Stimulated activated CD4-positive, alpha-beta T cell treated with anti-CD3 and anti-CD28 coated beads, Interleukin-4, amount 100 ng/mL, for 4 hours (primary cell): ENCODE data around the gene GNB3.

Experiments used
- DNase-seq, 2 experiments: peaks; one replicate each; pipeline ENCODE4 v3.0.0-alpha.2; 2020

Gene GNB3

DNA sequence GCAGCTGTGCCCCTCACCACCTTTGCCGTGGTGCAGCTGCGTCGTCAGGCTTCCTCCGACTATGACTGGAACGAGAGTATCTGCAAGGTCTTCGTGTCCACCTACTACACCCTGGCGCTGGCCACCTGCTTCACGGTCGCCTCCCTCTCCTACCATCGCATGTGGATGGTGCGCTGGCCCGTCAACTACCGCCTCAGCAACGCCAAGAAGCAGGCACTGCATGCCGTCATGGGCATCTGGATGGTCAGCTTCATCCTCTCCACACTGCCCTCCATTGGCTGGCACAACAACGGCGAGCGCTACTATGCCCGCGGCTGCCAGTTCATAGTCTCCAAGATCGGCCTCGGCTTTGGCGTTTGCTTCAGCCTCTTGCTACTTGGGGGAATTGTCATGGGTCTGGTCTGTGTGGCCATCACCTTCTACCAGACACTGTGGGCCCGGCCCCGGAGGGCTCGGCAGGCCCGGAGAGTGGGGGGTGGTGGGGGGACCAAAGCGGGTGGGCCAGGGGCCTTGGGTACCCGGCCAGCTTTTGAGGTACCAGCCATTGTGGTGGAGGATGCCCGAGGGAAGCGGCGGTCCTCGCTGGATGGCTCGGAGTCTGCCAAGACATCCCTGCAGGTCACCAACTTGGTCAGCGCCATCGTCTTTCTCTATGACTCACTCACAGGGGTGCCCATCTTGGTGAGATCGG, 16.5 kb upstream of the GNB3 start:
- no peak for DNase-seq

GRCh38 chr12:6824901-6825381, 15.8 kb upstream of the GNB3 start:
- DNase-seq = no peak

- peak; percentile 72 to 79 for DNase-seq
These were observed 15.2 kb upstream of the GNB3 start for GRCh38 chr12:6825398-6826124.

- no peak for DNase-seq
These were observed 14.5 kb upstream of the GNB3 start for GRCh38 chr12:6826125-6826733.

- no peak for DNase-seq
These were observed 13.8 kb upstream of the GNB3 start for GRCh38 chr12:6826734-6827436.

DNA sequence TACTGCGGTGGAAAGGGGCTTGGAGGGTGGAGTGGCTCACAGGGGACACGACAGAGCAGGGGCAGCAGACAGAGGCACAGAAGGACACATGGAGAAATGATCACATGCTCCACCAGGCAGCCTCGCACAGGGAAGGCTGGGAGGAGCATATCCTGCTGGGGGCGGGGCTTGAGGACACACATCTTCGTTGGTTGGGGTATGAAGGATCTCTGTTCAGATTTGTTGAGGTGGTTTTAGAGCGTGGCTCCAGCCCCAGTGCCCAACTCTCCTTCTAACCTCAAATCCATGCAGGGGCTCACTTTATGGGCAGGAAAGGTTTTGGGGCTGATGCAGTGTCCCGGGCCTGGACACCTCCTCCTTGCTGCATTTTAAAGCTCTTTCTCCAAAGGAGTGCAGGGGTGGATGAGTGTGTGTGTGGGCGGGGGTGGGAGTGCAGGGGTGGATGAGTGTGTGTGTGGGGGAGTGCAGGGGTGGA, 13.3 kb upstream of the GNB3 start:
- peak; percentile 49 to 58 for DNase-seq

DNA sequence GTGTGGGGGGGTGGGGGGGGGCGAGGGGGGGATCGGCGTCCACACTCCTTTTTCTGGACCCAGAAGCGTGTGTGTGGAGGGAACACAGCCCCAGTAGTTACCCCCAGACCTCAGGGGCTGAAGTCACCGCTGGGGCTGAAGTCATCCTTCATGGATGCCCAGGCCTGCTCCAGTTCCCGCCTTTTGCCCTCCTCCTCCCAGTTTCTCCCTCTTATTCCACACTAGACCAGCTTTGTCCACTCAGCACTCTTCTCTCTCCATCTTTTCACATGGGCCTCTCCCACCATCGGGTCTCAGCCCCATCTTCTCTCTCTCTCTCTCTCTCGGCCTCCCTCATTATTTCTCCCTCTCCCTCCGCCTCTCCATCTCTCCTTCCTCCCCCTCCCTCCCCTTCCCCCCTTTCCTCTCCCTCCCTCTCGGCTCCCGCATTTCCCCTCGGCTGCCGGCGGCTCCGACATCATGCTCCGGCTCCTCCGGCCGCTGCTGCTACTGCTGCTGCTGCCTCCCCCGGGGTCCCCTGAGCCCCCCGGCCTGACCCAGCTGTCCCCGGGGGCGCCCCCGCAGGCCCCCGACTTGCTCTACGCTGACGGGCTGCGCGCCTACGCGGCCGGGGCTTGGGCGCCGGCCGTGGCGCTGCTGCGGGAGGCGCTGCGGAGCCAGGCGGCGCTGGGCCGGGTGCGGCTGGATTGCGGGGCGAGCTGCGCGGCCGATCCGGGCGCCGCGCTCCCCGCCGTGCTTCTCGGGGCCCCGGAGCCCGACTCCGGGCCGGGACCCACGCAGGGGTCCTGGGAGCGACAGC, 12.5 kb upstream of the GNB3 start, which contains the start of gene P3H3:
TSS of gene P3H3 (plus strand) at position 426 of the 799 bp plus-strand sequence. CDS start at position 460, 34 bp downstream.
- no peak for DNase-seq

GRCh38 chr12:6828781-6829535, 11.8 kb upstream of the GNB3 start:
- peak; percentile 27 to 48 for DNase-seq

GRCh38 chr12:6829536-6830220, 11.0 kb upstream of the GNB3 start:
- no peak for DNase-seq

DNA sequence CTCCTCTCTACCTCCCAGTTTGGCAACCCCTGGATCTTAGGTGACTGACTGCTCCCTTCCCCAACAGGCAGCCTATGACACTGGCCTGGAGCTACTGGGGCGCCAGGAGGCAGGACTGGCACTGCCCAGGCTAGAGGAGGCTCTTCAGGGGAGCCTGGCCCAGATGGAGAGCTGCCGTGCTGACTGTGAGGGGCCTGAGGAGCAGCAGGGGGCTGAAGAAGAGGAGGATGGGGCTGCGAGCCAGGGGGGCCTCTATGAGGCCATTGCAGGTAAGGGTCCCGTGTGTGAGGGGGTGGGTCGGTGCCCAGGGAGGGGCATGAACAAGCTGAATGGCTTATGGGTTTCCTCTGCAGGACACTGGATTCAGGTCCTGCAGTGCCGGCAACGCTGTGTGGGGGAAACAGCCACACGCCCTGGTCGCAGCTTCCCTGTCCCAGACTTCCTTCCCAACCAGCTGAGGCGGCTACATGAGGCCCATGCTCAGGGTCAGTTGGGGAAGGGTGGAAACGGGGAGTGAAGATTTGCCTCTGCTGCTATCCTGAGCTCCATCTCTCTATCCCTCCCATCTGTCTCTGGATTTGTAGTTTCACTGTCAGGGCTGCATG, 10.3 kb upstream of the GNB3 start:
- DNase-seq = no peak

DNA sequence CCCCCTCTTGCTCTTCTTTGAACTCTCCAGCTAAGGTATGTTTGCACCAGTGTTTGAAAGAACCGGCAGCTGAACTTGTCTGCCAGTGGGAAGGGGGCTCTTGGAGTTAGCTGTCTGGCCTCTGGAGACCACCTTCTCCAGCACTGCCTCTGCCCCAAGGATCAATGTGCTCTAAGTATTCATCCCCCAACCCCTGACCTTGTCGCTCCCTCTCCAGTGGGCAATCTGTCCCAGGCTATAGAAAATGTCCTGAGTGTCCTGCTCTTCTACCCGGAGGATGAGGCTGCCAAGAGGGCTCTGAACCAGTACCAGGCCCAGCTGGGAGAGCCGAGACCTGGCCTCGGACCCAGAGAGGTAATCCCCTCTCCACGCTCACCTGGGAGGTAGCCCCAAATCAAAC, 9.7 kb upstream of the GNB3 start:
- DNase-seq = no peak

- no peak for DNase-seq
These were observed 9.2 kb upstream of the GNB3 start for GRCh38 chr12:6831450-6831995.

DNA sequence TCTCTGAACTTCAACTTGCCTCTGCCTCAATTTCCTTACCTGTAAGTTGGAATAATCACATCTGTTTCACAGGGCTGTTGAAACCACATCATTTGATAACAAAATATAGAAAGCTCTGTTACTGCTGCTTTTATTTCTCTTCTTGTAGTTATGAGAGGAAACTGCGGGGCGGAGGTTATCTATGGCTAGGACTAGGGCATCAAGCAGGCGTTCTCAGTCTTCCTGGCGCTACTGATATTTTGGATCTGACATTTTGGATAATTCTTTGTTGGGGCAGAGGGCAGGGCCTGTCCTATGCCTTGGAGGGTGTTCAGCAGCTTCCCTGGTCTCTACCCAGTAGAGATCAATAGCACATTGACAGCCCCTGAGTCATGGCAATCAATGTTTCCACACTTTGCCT, 8.6 kb upstream of the GNB3 start:
- no peak for DNase-seq

- no peak for DNase-seq
These were observed 7.4 kb upstream of the GNB3 start for GRCh38 chr12:6833189-6833890.

GRCh38 chr12:6834254-6834653, 6.5 kb upstream of the GNB3 start:
- DNase-seq = no peak

DNA sequence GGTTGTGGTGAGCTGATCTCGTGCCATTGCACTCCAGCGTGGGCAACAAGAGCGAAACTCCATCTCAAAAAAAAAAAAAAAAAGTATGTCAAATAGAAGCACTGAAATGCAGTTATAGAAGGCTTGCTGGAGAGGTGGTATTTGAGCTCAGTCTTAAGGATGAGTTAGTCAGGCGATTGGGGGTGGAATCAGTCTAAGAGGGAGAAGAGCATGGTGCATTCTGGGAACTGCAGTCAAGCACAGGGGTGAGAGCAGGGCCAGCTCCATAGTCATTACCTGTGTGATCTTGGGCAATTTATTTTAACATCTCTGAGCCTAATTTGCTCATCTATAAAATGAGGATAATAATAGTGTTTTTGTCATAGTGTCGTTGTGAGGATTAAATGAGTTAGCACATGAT, 5.9 kb upstream of the GNB3 start:
- no peak for DNase-seq

DNA sequence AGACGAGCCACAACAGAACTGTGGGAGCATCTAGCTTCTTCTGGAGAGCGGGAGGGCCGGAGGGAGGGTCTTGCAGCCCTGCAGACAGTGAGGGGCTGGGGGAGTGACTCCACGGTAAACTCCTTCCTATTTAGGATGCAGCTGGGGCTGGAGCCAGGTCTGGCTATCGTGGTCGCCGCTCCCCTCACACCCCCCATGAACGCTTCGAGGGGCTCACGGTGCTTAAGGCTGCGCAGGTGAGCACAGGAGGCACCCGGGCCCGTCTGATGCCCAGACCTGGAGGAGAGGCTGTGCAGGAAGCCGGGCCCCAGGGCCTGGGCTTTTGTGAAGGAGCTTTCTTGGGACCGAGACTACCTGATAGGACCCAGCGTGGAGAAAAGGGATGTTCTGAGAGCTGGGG, 3.9 kb upstream of the GNB3 start:
- no peak for DNase-seq

DNA sequence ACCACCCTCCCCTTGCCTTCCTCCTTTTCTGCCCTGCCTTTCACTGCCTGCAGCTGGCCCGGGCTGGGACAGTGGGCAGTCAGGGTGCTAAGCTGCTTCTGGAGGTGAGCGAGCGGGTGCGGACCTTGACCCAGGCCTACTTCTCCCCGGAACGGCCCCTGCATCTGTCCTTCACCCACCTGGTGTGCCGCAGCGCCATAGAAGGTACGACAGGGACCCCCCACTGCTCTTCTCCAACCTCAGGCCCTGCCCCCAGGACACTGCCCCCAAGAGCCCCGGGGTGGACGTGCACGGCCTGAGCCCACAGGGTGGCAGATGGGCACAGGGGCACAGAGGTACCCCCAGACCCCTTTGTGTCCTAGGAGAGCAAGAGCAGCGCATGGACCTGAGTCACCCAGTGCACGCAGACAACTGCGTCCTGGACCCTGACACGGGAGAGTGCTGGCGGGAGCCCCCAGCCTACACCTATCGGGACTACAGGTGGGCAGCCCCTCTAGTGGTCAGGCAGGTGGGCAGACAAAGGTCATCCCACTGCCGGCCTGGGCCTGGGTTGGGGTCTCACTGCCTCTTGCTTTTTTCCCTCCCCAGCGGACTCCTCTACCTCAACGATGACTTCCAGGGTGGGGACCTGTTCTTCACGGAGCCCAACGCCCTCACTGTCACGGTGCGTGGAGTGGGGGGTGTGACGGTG, 3.2 kb upstream of the GNB3 start:
- no peak for DNase-seq

- no peak for DNase-seq
These were observed 1.9 kb upstream of the GNB3 start for GRCh38 chr12:6838854-6839253.
